Measurements from ENCODE around the gene TRIM51.

The TRIM51 gene

GRCh38 chr11:55895216-55895615 is 12.1 kb downstream of the TRIM51 start:
- no peak overlapping the region for H3K4me3 ChIP-seq (ENCODE audit: low read depth, low read length)
- no peak for DNase-seq (ENCODE audit: low read depth)
- TF ChIP-seq CTCF (IDR thresholded peaks at IDR 0.05; ENCODE audit: control insufficient read depth, extremely low read depth, insufficient read depth) = no peak

GRCh38 chr11:55902308-55902707 is 19.2 kb downstream of the TRIM51 start:
- TF ChIP-seq CTCF (IDR thresholded peaks at IDR 0.05; ENCODE audit: control insufficient read depth, extremely low read depth, insufficient read depth) = no peak
- no peak overlapping the region for H3K4me3 ChIP-seq (ENCODE audit: low read depth, low read length)
- no peak for DNase-seq (ENCODE audit: low read depth)

- DNase-seq (ENCODE audit: low read depth) = no peak
- H3K4me3 ChIP-seq (ENCODE audit: low read depth, low read length) = no peak within 1 kb of the TSS
- no peak for TF ChIP-seq CTCF (IDR thresholded peaks at IDR 0.05; ENCODE audit: control insufficient read depth, extremely low read depth, insufficient read depth)
Observed at GRCh38 chr11:55914482-55914881, 31.4 kb downstream of the TRIM51 start, which contains the start of gene OR5W2. Gene OR5W2, minus strand, starts transcription at chr11:55914582. Its CDS starts 0 bp downstream, at chr11:55914582.

- no peak for DNase-seq (ENCODE audit: low read depth)
- no peak overlapping the region for H3K4me3 ChIP-seq (ENCODE audit: low read depth, low read length)
- no peak for TF ChIP-seq CTCF (IDR thresholded peaks at IDR 0.05; ENCODE audit: control insufficient read depth, extremely low read depth, insufficient read depth)
Observed at GRCh38 chr11:55920537-55920936, 37.4 kb downstream of the TRIM51 start.

- no peak within 1 kb of the TSS for H3K4me3 ChIP-seq (ENCODE audit: low read depth, low read length)
- DNase-seq (ENCODE audit: low read depth) = no peak
- no peak for TF ChIP-seq CTCF (IDR thresholded peaks at IDR 0.05; ENCODE audit: control insufficient read depth, extremely low read depth, insufficient read depth)
Observed at GRCh38 chr11:55936300-55936699, 53.2 kb downstream of the TRIM51 start, which contains the start of gene OR5I1. Gene OR5I1, minus strand, starts transcription at chr11:55936400. Its CDS starts 0 bp downstream, at chr11:55936400.

Measured in LNCaP clone FGC (cell line).